Mammary epithelial cell (primary cell): Measurements from ENCODE around the gene ZNF514.
"Not testable (repeated sequence)": the region's sequence is repeated elsewhere in the genome, so short reads cannot be mapped to it uniquely, and the experiment has no call there.

ENCODE experiments used
- CTCF ChIP-seq, 2 donors: IDR thresholded peaks in 1 of 2; conservative IDR thresholded peaks in 1 of 2; 2 replicates each; pipeline ENCODE4 v1.5.1; 2011 to 2012; ENCODE audit warnings: inconsistent platforms in 2 of 2, low read length in 2 of 2, mild to moderate bottlenecking in 2 of 2, control low read depth in 1 of 2, low read depth in 1 of 2; ENCODE audit not compliant: insufficient read depth in 1 of 2; ENCODE audit errors: extremely low read depth in 1 of 2
- EZH2 ChIP-seq: IDR thresholded peaks from 2 replicates; pipeline ENCODE4 v1.6.1; 2012; ENCODE audit warnings: low read length, inconsistent platforms, borderline replicate concordance

GRCh38 chr2:95098273-95098672, 61.4 kb downstream of the ZNF514 start:
- TF ChIP-seq CTCF (conservative IDR thresholded peaks at IDR 0.05 in 1 of 2, IDR thresholded peaks at IDR 0.05 in 1 of 2; ENCODE audit: extremely low read depth in 1 of 2, insufficient read depth in 1 of 2, low read depth in 1 of 2, low read length in 2 of 2); EZH2: not testable (repeated sequence)
